C4-2B (cell line): ENCODE results near the gene PARPBP.
"Not testable (repeated sequence)": the region's sequence is repeated elsewhere in the genome, so short reads cannot be mapped to it uniquely, and the experiment has no call there.

Experiments
- H3K27ac ChIP-seq: fragments of 450-650 bp; 2 replicates; pipeline ENCODE4 v1.5.1; 2017
- CTCF ChIP-seq: fragments of 450-650 bp; conservative IDR thresholded peaks from 2 replicates; pipeline ENCODE4 v1.5.1; 2017; ENCODE audit warnings: mild to moderate bottlenecking
- ZFX ChIP-seq: fragments of 450-650 bp; IDR thresholded peaks from 2 replicates; pipeline ENCODE4 v1.6.1; 2017

PARPBP gene

GRCh38 chr12:102215992-102216691 lies 96.2 kb downstream of the PARPBP start:
- TF ChIP-seq CTCF, result no peak
- no peak for TF ChIP-seq ZFX
- H3K27ac ChIP-seq, result no peak overlapping the region

- no peak for TF ChIP-seq ZFX
- TF ChIP-seq CTCF, result no peak
- no peak overlapping the region for H3K27ac ChIP-seq
Measured at GRCh38 chr12:102220736-102221135, 100.8 kb downstream of the PARPBP start.

- H3K27ac ChIP-seq, result no peak overlapping the region
- TF ChIP-seq CTCF (no peak), ZFX (no peak)
Measured at GRCh38 chr12:102227954-102228353, 108.0 kb downstream of the PARPBP start.

GRCh38 chr12:102232036-102232435 lies 112.1 kb downstream of the PARPBP start:
- no peak overlapping the region for H3K27ac ChIP-seq
- TF ChIP-seq CTCF (no peak), ZFX (no peak)

DNA sequence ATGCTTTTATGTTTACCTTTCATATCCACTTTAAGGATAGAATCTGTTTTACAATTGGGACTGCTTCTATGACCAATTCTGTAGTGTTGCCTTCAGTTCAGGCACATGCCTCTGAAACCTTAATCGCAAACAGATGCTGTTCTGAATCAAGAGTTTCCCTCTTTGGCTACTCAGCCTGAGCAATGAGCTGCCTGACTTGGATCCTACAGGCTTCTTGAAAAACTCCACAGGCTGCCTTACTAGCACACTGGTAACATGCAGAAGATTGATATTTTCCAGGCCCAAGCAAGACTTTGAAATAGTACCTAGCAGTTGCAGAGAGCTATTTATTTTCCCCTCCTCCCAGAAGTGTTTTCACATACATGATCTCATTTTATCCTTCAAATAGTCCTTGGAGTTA lies 112.5 kb downstream of the PARPBP start:
- TF ChIP-seq ZFX (no peak), CTCF (no peak)
- no peak overlapping the region for H3K27ac ChIP-seq

- TF ChIP-seq ZFX, result no peak
- no peak; the same call in 1 of the 2 replicates for TF ChIP-seq CTCF
- no peak overlapping the region for H3K27ac ChIP-seq
Measured at GRCh38 chr12:102234599-102234998, 114.6 kb downstream of the PARPBP start.

GRCh38 chr12:102240859-102241258 lies 120.9 kb downstream of the PARPBP start:
- not testable (repeated sequence) for H3K27ac ChIP-seq
